ENCODE results near the gene EID2. TPM values are rescaled to one million over a fixed set of nuclear protein-coding genes. Genes with fewer than 3 reads are reported as not detected.
A peak's percentile ranks its signal among the peaks of the same experiment; 100 is the strongest.

Gene EID2
- total and polyA plus RNA-seq, 2 of the 13 experiments (the other 11 are each of a cell fraction or from before 2014, with no cell fraction given), result 3.7 to 14.1 TPM

GRCh38 chr19:39502640-39503417 is 37.1 kb downstream of the EID2 start (continued):
- TF ChIP-seq BHLHE40 (IDR thresholded peaks at IDR 0.05; ENCODE audit: low read length) (0 out of 2 replicates have a peak, but pooled peaks have one; percentile 59), YY1 (IDR thresholded peaks at IDR 0.05; ENCODE audit: insufficient read depth, insufficient replicate concordance, low read depth, low read length) (peak; percentile 59), YEATS2 (CRISPR knock-in tag; IDR thresholded peaks at IDR 0.05; ENCODE audit: borderline replicate concordance) (peak; percentile 62; the same call in 1 of the 2 replicates), ZNF343 (CRISPR knock-in tag; IDR thresholded peaks at IDR 0.05) (peak; percentile 97), ZBTB38 (CRISPR knock-in tag; IDR thresholded peaks at IDR 0.05) (peak; percentile 91), PBX2 (CRISPR knock-in tag; IDR thresholded peaks at IDR 0.05) (no peak), HDAC6 (IDR thresholded peaks at IDR 0.05; ENCODE audit: low read depth, low read length) (no peak), RORA (CRISPR knock-in tag; IDR thresholded peaks at IDR 0.05) (0 out of 2 replicates have a peak, but pooled peaks have one; percentile 51), ZNF644 (CRISPR knock-in tag; IDR thresholded peaks at IDR 0.05; ENCODE audit: low read depth) (no peak), HNF4G (IDR thresholded peaks at IDR 0.05; ENCODE audit: borderline replicate concordance, low read depth, low read length) (no peak), HNF4G (CRISPR knock-in tag; IDR thresholded peaks at IDR 0.05; ENCODE audit: borderline replicate concordance, low read depth) (peak; percentile 48; the same call in 1 of the 2 replicates), FOXA3 (CRISPR knock-in tag; IDR thresholded peaks at IDR 0.05) (peak; percentile 49; the same call in 1 of the 2 replicates), ZNF720 (CRISPR knock-in tag; IDR thresholded peaks at IDR 0.05) (no peak), MIER3 (CRISPR knock-in tag; IDR thresholded peaks at IDR 0.05; ENCODE audit: borderline replicate concordance) (no peak), NCOA5 (CRISPR knock-in tag; IDR thresholded peaks at IDR 0.05) (no peak), ZFY (CRISPR knock-in tag; IDR thresholded peaks at IDR 0.05) (peak; percentile 90), ZFP90 (CRISPR knock-in tag; IDR thresholded peaks at IDR 0.05; ENCODE audit: borderline replicate concordance) (peak; percentile 87; the same call in 1 of the 2 replicates), MAF1 (CRISPR knock-in tag; IDR thresholded peaks at IDR 0.05; ENCODE audit: borderline replicate concordance) (no peak), ZNF616 (CRISPR knock-in tag; IDR thresholded peaks at IDR 0.05; ENCODE audit: low read depth) (peak; percentile 99), HOMEZ (CRISPR knock-in tag; IDR thresholded peaks at IDR 0.05; ENCODE audit: low read depth) (no peak)
- TF ChIP-seq, protein P1, sequence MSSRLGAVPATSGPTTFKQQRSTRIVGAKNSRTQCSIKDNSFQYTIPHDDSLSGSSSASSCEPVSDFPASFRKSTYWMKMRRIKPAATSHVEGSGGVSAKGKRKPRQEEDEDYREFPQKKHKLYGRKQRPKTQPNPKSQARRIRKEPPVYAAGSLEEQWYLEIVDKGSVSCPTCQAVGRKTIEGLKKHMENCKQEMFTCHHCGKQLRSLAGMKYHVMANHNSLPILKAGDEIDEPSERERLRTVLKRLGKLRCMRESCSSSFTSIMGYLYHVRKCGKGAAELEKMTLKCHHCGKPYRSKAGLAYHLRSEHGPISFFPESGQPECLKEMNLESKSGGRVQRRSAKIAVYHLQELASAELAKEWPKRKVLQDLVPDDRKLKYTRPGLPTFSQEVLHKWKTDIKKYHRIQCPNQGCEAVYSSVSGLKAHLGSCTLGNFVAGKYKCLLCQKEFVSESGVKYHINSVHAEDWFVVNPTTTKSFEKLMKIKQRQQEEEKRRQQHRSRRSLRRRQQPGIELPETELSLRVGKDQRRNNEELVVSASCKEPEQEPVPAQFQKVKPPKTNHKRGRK (CRISPR knock-in tag; IDR thresholded peaks at IDR 0.05), result no peak
- TF ChIP-seq, protein P2, sequence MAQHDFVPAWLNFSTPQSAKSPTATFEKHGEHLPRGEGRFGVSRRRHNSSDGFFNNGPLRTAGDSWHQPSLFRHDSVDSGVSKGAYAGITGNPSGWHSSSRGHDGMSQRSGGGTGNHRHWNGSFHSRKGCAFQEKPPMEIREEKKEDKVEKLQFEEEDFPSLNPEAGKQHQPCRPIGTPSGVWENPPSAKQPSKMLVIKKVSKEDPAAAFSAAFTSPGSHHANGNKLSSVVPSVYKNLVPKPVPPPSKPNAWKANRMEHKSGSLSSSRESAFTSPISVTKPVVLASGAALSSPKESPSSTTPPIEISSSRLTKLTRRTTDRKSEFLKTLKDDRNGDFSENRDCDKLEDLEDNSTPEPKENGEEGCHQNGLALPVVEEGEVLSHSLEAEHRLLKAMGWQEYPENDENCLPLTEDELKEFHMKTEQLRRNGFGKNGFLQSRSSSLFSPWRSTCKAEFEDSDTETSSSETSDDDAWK (CRISPR knock-in tag; IDR thresholded peaks at IDR 0.05), result no peak
- TF ChIP-seq, protein P3, sequence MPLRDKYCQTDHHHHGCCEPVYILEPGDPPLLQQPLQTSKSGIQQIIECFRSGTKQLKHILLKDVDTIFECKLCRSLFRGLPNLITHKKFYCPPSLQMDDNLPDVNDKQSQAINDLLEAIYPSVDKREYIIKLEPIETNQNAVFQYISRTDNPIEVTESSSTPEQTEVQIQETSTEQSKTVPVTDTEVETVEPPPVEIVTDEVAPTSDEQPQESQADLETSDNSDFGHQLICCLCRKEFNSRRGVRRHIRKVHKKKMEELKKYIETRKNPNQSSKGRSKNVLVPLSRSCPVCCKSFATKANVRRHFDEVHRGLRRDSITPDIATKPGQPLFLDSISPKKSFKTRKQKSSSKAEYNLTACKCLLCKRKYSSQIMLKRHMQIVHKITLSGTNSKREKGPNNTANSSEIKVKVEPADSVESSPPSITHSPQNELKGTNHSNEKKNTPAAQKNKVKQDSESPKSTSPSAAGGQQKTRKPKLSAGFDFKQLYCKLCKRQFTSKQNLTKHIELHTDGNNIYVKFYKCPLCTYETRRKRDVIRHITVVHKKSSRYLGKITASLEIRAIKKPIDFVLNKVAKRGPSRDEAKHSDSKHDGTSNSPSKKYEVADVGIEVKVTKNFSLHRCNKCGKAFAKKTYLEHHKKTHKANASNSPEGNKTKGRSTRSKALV (CRISPR knock-in tag; IDR thresholded peaks at IDR 0.05), result peak; percentile 87

Measured in HepG2 (cell line).